Pancreas (tissue), 10 donors: Measurements from ENCODE around the gene ETV4. TPM values are rescaled to one million over a fixed set of nuclear protein-coding genes. Genes with fewer than 3 reads are reported as not detected.

Experiments
- ATAC-seq, 4 donors: fragments of 200-7000 bp; cut with Tn5 transposase; one replicate each; pipeline versions ENCODE4 v1.8.0 to v1.9.1; 2020; ENCODE audit warnings: mild to moderate bottlenecking in 4 of 4, moderate library complexity in 4 of 4
- DNase-seq, 6 donors: peaks; one replicate each; pipeline ENCODE4 v3.0.0-alpha.2; 2020
- FAIRE-seq: peaks from 2 replicates; lab custom pipeline; 2012; peaks lifted over from hg19 to GRCh38; lab: Jason Lieb, UNC
- H3K27ac ChIP-seq, 4 donors: fragments of 200-600 bp; sonication (generic); 1 replicate in 3 of 4; 2 replicates in 1 of 4; pipeline versions ENCODE4 v1.5.0 to v1.8.0; 2020
- H3K27me3 ChIP-seq, 4 donors: fragments of 200-600 bp; one replicate each; pipeline ENCODE4 v1.8.0; 2021
- H3K36me3 ChIP-seq, 3 donors: fragments of 200-600 bp; sonication (generic) in 1 of 3; one replicate each; pipeline versions ENCODE4 v1.5.0 to v1.8.0; 2020 to 2021
- H3K4me1 ChIP-seq, 3 donors: fragments of 200-600 bp; one replicate each; pipeline ENCODE4 v1.8.0; 2021
- H3K4me3 ChIP-seq, 4 donors: fragments of 200-600 bp; sonication (generic) in 2 of 4; one replicate each; pipeline versions ENCODE4 v1.5.0 to v1.8.0; 2020 to 2021
- H3K9me3 ChIP-seq, 4 donors: fragments of 200-600 bp; one replicate each; pipeline ENCODE4 v1.8.0; 2021
- CTCF ChIP-seq, 4 donors: fragments of 200-600 bp; sonication (generic) in 3 of 4; IDR thresholded peaks; one replicate each; pipeline versions ENCODE4 v1.5.0 to v1.8.0; 2021; ENCODE audit warnings: antibody characterized with exemption in 4 of 4
- WGBS, 2 donors: extraction: QIAGEN DNeasy Blood & Tissue Kit; methylation state at CpG; one replicate each; pipeline ENCODE4 v1.1.7; 2013; 5-methylcytosine and 5-hydroxymethylcytosine counted together
- intact Hi-C, 3 donors: fragments of 100-400 bp; cut with DNase I; formaldehyde crosslinking; loops; one replicate each; pipeline versions ENCODE4 v1.11.1 to v1.14.2; 2022
- polyA plus RNA-seq, 2 donors: library from polyadenylated mRNA; stranded (reverse); fragments of 200-250 nt; gene quantifications; one replicate each; pipeline ENCODE4 v1.2.3, GENCODE V29; 2013
- total RNA-seq, 6 donors: library from RNA; stranded (reverse); fragmentation: NEBNext Ultra II Directional in 4 of 6; extraction: Animal tissue kit (Norgen Biotek cat#: 25700) in 4 of 6; gene quantifications; one replicate each; pipeline versions ENCODE4 v1.2.1 to v1.2.4, GENCODE V29; 2021 to 2023
- donor health status: healthy with polysubstance abuse.
- donor health status: DM: no; HTN: no; CAD: no; lungs with moderate emphysema.
- donor health status: DM: no; HTN: no; CAD: no.
- donor health status: control.
- donor health status: control.
- donor health status: Bipolar disorder and iron deficiency.
- donor health status: DM: yes; HTN: yes; CAD: no.
- donor health status: DM: no; HTN: no; CAD: no.
- donor health status: DM: no; HTN: no; CAD: no.
- donor health status: DM: yes; HTN: yes; CAD: no.

The ETV4 gene
- total and polyA plus RNA-seq, 8 donors: 1.7 to 16.4 (median 5.0) TPM

GRCh38 chr17:43536236-43536992 lies 9.7 kb downstream of the ETV4 start:
- no peaks in the 10 kb centered on the region for H3K27me3 ChIP-seq
- no peak overlapping the region for H3K27ac ChIP-seq
- H3K9me3 ChIP-seq: no peaks in the 10 kb centered on the region
- H3K36me3 ChIP-seq: no peaks in the 10 kb centered on the region
- H3K4me1 ChIP-seq: peaks cover 0 to 6% (median under 1%) of the 10 kb centered on the region in 3 donors
- no peak for DNase-seq
- intact Hi-C loops: no loop called here
- no peak for FAIRE-seq
- WGBS, 2 donors: 81 to 90% methylated on average over 6 of the region's 6 CpGs
- H3K4me3 ChIP-seq: no peak overlapping the region
- ATAC-seq: no peak
- no peak for TF ChIP-seq CTCF (IDR thresholded peaks at IDR 0.05)

GRCh38 chr17:43534909-43535308 lies 11.2 kb downstream of the ETV4 start:
- WGBS, 2 donors: 91 to 94% methylated on average over 5 of the region's 5 CpGs
- Histone ChIP-seq H3K4me3 (no peak overlapping the region), H3K36me3 (no peaks in the 10 kb centered on the region), H3K4me1 (peaks cover 0 to 17% (median 15%) of the 10 kb centered on the region in 3 donors), H3K27me3 (no peaks in the 10 kb centered on the region), H3K9me3 (no peaks in the 10 kb centered on the region), H3K27ac (no peak overlapping the region)
- no peak for ATAC-seq
- no peak for FAIRE-seq
- intact Hi-C loops: no loop called here
- TF ChIP-seq CTCF (IDR thresholded peaks at IDR 0.05): no peak
- DNase-seq: no peak

DNA sequence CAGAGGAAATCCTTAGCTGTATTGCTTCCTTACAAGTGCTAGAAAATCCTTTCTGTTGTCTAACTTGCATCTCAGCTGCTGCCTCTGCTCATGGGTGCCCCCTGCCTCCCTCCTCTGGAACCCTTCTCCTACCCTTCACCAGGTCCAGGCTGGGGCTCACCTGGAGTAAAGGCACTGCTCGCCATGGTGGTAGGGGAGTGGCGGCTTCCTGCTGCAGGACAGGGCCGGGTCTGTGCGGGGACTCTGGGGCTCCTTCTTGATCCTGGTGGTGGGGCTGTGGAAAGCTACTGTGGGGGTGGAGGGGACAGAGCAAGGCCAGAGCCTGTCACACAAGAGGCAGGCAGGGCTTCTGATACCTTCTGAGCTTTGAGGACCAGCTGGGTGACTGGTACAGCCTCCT lies 12.4 kb downstream of the ETV4 start:
- no peak overlapping the region for H3K4me3 ChIP-seq
- H3K27ac ChIP-seq: no peak overlapping the region
- DNase-seq (no peak), ATAC-seq (no peak), FAIRE-seq (no peak)
- no peaks in the 10 kb centered on the region for H3K36me3 ChIP-seq
- H3K9me3 ChIP-seq: no peaks in the 10 kb centered on the region
- H3K27me3 ChIP-seq: no peaks in the 10 kb centered on the region
- H3K4me1 ChIP-seq: peaks cover 0 to 19% (median 16%) of the 10 kb centered on the region in 3 donors
- WGBS, 2 donors: 93 to 98% methylated on average over 4 of the region's 4 CpGs
- no peak for TF ChIP-seq CTCF (IDR thresholded peaks at IDR 0.05)
- intact Hi-C loops: no loop called here

GRCh38 chr17:43532581-43532980 lies 13.6 kb downstream of the ETV4 start:
- H3K36me3 ChIP-seq: no peaks in the 10 kb centered on the region
- no peaks in the 10 kb centered on the region for H3K9me3 ChIP-seq
- FAIRE-seq (no peak), ATAC-seq (no peak), DNase-seq (no peak)
- no peak overlapping the region for H3K4me3 ChIP-seq
- no peak overlapping the region for H3K27ac ChIP-seq
- intact Hi-C loops: no loop called here
- peaks cover 0 to 19% (median 16%) of the 10 kb centered on the region in 3 donors for H3K4me1 ChIP-seq
- TF ChIP-seq CTCF (IDR thresholded peaks at IDR 0.05): no peak
- WGBS, 2 donors: 87% methylated on average over 10 of the region's 10 CpGs
- no peaks in the 10 kb centered on the region for H3K27me3 ChIP-seq

- peak overlapping the region in 1 of 4 donors; percentile 85 for H3K27ac ChIP-seq
- no peaks in the 10 kb centered on the region for H3K36me3 ChIP-seq
- ATAC-seq (no peak), FAIRE-seq (no peak), DNase-seq (no peak)
- TF ChIP-seq CTCF (IDR thresholded peaks at IDR 0.05): no peak
- H3K27me3 ChIP-seq: no peaks in the 10 kb centered on the region
- H3K4me3 ChIP-seq: no peak overlapping the region
- intact Hi-C loops: no loop called here
- H3K4me1 ChIP-seq: peaks cover 0 to 19% (median 16%) of the 10 kb centered on the region in 3 donors
- 69 to 71% methylated on average over 8 of the region's 8 CpGs for WGBS, 2 donors
- no peaks in the 10 kb centered on the region for H3K9me3 ChIP-seq
Observed at GRCh38 chr17:43531955-43532354, 14.2 kb downstream of the ETV4 start.
